Activated naive CD8-positive, alpha-beta T cell treated with anti-CD3 and anti-CD28 coated beads, Interleukin-2, amount 50 U/mL, for 16 hours (primary cell): Measurements from ENCODE around the gene ESRRA.

ENCODE experiments used
- DNase-seq: peaks from one replicate; pipeline ENCODE4 v3.0.0-alpha.2; 2020; ENCODE audit warnings: low read depth, low spot score

ESRRA gene

GRCh38 chr11:64349404-64349803 lies 44.1 kb downstream of the ESRRA start:
- DNase-seq = no peak

DNA sequence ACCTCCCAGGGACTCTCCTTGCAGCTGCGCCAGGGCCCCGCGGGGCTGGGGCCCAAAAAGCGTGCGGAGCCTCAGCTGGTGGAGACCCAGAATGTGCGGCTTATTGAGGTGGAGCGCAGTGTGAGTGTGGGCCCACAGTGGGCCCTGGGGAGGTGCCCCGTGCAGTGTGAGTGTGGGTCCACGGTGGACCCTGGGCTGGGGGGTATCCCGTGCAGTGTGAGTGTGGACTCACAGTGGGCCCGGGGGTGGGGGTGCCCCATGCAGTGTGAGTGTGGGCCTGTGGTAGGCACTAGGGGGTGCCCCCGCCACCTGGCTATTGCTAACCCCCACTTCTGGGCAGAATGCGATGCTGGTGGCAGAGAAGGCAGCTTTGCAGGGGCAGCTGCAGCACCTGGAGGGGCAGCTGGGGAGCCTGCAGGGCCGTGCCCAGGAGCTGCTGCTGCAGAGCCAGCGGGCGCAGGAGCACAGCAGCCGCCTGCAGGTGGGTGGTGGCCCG lies 45.9 kb downstream of the ESRRA start:
- no peak for DNase-seq

DNA sequence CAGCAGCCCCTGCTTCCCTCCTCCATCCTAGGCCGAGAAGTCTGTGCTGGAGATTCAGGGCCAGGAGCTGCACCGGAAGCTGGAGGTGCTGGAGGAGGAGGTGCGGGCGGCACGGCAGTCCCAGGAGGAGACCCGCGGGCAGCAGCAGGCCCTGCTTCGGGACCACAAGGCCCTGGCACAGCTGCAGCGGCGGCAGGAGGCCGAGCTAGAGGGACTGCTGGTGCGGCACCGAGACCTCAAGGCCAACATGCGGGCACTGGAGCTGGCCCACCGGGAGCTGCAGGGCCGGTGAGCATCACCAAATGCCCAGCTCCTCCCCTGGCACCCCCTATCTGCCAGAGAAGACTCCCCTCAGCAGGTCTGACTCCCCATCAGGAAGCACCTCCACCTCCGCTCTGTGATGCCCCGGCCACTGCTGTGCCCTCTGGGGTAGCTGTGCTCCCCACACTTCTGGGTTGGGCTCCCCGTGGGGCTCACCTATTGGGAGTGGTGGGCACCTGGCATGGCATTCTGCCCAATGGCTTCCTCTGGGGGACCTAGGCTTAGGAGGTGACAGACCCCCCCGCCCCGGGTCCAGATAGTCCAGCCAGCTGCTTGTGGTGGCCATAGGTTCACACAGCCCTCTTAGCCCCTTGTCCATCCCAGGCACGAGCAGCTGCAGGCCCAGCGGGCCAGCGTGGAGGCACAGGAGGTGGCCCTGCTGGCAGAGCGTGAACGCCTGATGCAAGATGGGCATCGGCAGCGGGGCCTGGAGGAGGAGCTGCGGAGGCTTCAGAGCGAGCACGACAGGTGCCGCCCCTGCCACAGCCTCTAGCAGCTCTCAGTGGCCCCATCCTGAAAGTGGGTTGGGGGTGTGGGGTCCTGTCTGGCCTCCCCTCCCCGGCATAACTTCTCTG lies 47.0 kb downstream of the ESRRA start:
- DNase-seq = no peak

- DNase-seq = no peak
These were observed 47.8 kb downstream of the ESRRA start for GRCh38 chr11:64352995-64353714.

- no peak for DNase-seq
These were observed 48.6 kb downstream of the ESRRA start for GRCh38 chr11:64353715-64354506.

DNA sequence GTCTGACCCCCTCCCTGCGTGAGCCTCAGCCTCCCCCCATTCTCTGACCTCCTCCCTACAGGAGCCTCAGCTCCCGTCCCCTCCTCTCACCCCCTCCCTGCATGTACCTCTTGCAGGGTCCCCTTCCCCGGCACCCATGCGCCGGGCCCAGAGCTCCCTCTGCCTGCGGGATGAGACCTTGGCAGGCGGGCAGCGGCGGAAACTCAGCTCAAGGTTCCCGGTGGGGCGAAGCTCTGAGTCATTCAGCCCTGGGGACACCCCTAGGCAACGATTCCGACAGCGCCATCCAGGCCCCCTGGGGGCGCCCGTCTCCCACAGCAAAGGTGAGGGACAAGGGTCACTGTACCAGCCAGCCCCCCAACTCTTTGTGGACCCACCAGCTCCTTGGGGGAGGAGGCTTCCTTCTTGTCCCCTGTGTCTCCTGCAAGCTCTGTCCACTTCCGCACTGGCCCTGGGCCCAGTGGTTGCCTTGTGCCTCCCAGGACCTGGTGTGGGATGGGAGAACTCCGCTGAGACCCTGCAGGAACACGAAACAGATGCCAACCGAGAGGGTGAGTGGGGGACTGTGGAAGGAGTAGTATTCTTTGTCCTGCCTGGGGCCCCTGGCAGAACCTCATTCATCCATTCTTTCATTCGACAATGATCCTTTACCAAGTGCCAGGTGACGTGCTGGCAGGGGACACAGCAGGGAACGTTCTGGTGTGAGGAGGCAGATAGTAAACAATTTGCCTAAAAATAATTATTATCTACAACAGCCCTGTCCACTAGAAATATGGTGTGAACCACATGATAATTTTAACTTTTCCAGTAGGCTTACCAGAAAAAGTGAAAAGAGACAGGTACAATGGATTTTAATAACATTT lies 50.0 kb downstream of the ESRRA start:
- no peak for DNase-seq

DNA sequence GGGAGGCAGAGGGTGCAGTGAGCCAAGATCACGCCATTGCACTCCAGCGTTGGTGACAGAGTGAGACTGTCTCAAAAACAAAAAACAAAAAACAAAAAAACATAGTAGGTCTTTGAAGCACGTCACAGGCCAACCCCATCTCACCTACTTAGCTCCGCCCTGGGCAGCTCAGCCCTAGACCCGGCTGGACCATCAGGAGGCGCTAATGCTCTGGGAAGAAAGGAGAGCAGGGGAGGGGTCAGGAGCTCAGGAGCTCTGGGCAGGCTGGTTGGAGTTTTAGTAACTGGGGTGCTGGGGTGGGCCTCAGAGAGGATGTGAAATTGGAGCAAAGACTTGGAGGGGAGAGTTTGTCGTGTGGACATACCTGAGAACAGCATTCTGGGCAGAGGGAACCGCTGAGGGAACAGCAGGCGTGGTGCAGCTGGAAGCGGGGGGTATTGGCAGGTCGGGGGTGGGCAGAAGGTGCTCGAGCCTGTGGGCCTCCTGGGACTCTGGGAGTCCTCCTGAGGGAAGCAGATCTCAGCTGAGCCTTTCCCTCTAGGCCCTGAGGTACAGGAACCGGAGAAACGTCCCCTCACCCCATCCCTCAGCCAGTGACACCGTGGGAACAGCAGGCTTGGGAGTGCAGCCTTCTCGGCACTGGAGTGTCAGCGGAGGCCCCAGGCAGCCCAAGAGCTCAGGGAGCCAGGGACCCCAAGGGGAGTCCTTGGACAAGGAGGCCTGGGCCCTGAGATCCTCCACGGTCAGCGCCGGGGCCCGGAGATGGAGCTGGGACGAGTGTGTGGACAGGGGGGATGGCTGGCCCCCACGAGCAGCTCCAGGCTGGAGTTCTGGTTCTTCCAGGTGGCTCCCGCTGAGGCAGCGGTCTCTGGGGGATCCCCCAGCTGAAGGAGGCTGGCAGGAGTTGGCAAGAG lies 51.4 kb downstream of the ESRRA start:
- no peak for DNase-seq

- DNase-seq = no peak
These were observed 52.1 kb downstream of the ESRRA start for GRCh38 chr11:64357446-64357845.

DNA sequence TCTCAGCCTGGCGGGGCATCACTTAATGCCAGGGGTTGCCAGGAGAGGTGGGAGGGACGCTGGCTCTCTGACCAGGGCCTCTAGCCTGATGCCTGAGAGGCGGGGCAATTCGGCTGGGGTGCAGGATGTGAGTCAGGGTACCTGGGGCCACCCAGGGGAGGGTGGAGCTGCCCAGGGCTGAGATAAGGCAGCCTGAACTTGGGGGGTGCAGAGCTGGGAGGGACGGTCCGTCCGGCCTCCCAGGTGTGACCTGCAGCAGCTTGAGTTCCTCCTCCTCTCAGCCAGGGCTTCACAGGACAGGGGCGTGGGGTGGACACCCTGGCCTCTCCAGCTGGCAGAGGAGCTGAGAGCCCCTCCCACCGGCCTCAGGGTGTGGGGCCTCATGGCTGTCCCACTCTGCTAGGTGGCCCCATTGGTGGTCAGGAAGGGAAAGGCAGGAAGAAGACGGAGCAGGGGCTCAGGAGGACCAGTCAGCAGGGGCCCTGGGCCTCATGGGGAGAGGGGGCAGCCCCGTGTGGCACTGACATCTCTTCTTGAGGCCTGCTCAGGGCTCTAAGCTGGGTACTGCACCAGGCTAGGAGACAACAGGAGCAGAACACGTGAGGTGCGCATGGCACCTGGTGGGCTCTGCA lies 52.7 kb downstream of the ESRRA start:
- DNase-seq = no peak

- no peak for DNase-seq
These were observed 53.2 kb downstream of the ESRRA start for GRCh38 chr11:64358536-64358906.

- DNase-seq = no peak
These were observed 53.8 kb downstream of the ESRRA start, which contains the start of gene RPS6KA4 for GRCh38 chr11:64358907-64359711. RPS6KA4 (plus strand) TSS chr11:64359162; CDS start chr11:64359236, 74 bp downstream.

DNA sequence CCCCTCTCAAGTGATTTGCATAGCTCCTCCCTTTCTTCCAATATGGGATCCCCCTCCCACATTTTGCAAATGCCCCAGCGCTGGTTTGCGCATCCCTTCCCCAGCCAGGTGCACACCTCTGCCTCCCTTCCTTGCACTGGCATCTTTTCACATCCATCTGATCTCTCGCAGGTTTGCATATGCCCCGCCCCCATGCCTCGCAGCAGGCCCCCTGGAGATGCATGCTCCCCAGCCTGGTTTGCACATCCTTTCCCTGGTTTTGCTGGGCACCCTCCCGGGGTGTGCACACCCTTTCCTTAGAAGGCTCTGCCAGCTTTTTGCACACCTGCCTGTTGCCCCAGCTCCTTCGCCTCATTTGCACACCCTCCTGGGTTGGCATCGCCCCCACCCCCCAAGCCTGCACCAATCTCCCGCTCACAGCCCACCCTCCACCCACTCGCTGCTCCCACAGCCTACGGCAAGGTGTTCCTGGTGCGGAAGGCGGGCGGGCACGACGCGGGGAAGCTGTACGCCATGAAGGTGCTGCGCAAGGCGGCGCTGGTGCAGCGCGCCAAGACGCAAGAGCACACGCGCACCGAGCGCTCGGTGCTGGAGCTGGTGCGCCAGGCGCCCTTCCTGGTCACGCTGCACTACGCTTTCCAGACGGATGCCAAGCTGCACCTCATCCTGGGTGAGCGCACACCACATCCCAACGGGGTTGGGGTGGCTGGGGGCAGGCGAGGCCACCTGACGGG lies 54.6 kb downstream of the ESRRA start:
- no peak for DNase-seq

- no peak for DNase-seq
These were observed 55.2 kb downstream of the ESRRA start for GRCh38 chr11:64360448-64360921.

- no peak for DNase-seq
These were observed 56.3 kb downstream of the ESRRA start for GRCh38 chr11:64361659-64362058.

DNA sequence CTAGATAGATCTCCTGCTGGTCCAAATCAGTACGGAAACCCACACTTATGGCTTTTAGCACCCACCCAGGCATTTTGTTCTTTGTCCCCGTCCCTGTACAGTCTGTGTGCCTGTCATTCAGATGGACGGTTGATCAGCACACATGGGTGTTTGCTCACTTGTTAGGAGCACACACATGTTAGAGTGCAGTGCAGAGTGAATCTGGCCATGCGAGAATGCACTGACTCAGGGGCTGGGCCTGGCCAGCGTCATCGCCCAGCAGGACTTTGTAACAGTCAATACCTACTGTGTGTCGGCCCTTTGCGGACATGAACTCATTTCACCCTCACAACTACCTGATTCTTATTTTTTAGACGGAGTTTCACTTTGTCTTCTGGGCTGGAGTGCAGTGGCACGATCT lies 57.0 kb downstream of the ESRRA start:
- no peak for DNase-seq

DNA sequence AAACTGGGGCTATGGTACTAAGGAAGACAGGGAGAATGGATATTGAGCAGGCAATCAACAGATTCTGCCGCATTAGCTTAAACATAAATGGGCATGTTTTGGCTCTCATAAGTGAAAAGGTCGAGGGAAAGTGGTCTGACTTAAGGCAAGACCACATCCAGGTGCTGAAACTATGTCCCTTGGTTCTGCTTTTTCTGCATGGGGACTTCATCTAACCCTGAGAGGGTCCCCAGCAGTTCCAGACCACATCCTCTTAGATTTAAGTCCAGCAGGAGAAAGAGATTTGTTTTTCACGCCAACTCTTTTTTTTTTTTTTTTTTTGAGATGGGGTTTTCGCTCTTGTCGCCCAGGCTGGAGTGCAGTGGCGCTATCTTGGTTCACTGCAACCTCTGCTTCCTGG lies 59.1 kb downstream of the ESRRA start:
- DNase-seq = no peak

DNA sequence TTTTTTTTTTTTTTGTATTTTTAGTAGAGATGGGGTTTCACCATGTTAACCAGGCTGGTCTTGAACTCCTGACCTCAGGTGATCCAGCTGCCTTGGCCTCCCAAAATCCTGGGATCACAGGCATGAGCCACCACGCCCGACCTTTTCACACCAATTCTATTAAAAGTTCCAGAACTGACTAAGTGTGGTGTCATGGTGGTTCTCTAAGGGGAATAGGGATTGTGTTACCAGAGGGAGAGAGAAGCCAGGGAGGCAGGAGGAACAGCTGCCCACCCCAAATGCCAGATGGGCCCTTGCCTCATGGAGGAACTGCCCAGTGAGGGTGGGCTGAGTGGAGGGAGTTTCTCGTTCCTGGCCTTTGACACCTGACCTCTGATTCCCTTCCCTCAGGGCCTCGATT lies 59.6 kb downstream of the ESRRA start:
- DNase-seq = no peak
